NCI-H2107 treated with DMSO at 0.1 percent for 48 hours (cell line): ENCODE measurements around the gene UBALD2.
"Not testable (repeated sequence)": the region's sequence is repeated elsewhere in the genome, so short reads cannot be mapped to it uniquely, and the experiment has no call there.

Source experiments
- DNase-seq: peaks from one replicate; lab custom pipeline; 2025; ENCODE audit not compliant: unreplicated experiment; lab: John Stamatoyannopoulos, UW

UBALD2 gene

DNA sequence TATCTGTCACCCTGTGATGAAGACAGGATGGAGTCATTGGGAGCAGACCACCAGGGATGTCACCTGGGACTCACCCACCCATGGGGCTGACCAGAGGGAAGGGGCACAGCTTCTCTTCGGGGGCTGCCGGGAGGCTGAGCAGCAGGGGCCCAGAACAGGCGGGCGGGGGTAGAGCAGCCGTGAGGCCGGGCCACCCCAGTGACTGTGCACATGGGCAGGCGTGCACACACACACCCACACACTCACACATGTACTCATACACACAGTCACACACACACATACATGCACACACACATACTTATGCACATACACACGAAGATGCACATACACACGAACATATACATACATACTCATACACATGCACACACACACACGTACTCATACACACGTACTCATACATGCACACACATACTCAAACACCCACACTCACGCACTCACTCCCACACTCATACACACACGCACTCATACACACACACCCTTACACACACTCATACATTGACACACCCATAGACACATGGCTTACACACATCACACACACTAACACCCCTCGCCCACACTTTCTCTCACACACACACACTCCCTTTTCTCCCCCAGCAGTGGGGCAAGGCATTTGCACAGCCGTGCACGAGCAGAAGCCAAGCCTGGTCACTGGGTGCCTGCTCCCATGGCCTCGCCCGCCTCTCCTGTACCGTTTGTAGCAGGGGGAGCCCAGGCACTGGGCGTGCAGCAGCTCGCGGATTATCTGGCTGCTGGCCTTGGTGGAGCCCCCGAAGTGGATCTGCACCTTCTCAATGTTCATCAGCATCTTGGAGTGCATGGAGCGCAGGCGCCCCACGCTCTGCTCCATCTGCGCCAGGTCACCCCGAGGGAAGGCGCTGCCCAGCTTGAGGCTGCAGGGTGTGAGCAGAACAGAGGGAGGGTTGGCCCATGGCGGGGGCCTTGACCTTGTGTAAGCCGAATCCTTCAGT, 12.4 kb downstream of the UBALD2 start:
- DNase-seq = no peak

DNA sequence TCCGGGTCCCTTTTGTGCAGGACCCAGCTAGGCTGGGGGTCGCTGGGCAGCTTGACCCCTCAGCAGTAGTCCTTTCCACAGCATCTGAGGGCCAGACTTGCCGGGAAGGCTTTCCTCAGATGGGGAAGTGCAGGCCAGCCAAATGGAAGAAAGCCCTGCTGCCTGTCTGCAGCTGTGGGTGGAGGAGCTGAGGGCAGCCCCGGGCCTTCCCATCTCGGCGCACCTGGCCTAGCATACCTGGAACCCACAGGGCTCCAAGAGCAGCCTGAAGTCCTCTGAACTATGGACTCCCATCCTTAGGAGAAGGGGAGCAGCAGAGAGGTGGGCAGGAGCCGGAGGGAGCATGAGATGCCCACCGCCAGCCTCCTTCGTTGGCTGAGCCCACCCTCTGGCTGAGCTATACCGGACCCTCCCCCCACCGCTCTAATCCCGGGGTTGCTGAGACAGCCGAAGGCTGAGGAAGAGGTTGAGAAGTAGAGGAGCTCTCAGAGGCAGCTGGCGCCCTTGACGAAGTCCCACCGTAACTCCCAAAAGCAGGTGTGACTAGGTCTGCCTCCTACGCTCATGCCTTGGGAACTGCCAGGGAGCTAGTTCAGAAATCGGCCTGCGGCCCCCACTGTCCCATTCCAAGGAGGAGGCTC, 13.2 kb downstream of the UBALD2 start:
- DNase-seq = peak; percentile 18

DNA sequence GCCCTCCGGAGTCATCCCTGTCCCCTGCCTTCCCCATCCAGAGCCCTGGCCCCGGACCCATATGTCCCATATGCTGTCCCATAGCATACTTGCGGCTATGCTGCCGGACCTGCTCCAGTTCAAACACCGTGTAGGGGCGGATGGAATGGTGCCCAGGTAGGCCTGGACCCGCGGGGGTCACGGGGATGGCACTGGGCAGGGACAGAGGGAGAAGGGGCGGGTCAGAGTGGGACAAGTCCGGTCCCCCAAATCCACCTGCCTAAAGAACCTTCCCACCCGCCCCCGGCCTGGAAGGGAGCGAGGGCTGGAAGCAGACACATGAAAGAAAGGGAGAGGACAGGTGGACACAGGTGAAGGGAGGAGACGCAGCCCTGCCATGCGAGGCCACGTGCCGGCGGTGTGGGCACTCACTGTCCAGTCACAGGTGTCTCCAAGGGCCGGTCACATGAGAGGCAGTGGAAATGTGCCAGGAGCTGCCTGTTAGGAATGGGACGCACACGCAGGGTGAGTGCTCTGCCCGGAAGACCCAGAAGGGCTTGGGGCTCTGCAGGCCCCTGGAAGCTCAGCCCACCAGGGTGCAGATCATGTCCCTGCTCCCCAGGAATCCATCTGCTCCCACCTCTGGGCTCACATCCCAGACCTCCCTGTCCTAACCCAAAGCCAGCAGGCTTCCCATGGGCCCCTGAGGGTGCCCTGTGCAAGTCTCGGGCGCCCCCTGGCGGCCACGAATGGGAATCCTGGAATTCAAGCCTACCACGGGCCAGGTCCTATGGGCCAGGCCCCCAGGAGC, 14.0 kb downstream of the UBALD2 start:
- DNase-seq = peak; percentile 44

DNA sequence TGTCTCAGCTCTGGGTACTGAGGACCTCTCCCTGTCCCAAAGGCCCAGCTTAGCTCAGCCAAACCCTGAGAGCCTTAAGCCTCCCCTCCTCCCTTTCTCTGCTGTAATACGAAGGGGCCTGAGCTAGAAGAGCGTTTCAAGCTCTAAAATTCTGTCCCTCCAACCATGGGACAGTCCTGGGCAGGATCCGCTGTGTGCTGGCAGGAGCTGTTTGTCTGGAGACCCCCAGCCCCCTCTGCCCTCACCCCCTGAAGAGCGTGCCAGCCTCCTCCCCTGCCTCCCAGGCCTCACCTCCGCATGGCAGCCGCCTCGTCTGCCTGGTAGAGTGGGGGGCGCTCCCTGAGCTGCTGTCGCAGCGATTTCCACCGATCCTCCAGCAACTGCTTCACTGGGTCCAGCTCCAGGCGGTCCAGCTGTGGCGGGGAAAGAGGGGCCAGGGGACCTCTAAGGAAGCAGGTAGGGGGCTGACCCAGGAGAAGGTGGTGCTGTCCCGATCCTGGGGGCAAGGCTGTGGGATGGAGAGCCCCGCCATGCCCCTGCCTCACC, 14.7 kb downstream of the UBALD2 start:
- no peak for DNase-seq

DNA sequence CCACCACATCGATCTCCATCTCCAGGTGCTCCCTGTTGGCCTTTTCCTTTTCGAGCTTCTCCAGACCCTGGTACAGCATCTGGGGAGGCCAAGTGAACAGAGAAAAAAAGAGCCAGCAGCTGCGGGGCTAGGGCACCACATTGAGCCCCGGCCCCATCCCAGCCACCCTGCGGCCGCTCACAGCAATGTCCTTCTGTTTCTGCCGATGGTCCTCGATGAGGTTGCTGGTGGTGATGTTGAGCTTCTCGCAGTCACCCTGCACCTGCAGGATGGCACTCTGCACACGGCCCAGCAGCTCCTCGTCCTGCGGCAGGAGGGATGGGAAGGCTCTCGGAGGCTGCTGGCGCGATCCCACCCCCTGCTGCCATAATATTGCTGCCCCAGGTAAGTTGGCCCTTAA, 15.5 kb downstream of the UBALD2 start:
- no peak for DNase-seq

GRCh38 chr17:76281573-76282371, 16.6 kb downstream of the UBALD2 start:
- DNase-seq = no peak

- DNase-seq = no peak
Observed at GRCh38 chr17:76292567-76292966, 27.4 kb downstream of the UBALD2 start.

GRCh38 chr17:76293106-76293505, 28.0 kb downstream of the UBALD2 start:
- no peak for DNase-seq

DNA sequence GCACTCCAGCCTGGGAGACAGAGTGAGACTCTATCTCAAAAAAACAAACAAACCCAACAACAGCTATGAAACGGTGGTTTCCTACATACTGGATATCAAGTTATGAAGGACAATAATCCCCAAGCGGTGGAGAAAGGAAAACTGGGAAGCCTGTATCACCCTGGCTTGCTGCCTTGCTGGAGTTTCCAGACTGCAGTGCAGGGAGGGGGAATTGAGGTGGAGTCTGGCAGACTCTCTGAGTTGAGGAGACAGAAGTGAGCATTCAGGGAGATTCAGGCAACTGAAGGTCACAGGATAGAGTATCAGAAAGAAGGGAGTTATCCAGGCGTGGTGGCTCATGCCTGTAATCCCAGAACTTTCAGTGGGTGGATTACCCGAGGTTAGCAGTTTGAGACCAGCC, 31.0 kb downstream of the UBALD2 start:
- DNase-seq = no peak

DNA sequence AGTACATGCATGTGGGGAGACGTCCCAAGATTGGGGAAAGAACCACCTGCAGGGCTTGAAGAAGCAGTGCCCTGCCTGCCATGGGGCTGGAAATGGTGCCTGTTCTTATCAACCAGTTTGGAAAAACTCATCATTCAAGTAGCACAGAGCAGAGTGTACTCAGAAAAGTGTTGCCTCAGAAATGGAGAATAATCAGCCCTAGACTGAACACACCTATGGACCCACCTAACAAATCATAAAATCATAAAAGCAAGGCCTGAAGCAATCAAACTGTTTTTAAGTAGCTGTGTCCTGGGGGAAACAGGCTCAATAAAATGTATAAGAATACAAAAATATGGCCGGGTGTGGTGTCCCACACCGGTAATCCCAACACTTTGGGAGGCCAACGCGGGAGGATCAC, 31.7 kb downstream of the UBALD2 start:
- DNase-seq = no peak

DNA sequence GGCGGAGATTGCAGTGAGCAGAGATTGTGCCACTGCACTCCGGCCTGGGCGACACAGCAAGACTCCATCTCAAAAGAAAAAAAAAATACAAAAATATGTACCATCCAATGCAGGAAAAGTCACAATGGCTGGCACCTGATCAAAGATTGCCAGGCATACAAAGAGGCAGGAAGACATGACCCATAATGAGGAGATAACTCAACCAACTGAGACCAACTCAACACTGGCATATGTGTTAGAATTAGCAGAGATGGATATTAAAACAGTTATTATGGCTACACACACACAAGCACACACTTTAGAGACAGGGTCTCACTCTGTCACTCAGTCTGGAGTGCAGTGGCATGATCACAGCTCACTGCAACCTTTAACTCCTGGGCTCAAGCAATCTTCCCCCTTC, 32.3 kb downstream of the UBALD2 start:
- DNase-seq = no peak

- DNase-seq = no peak
Observed at GRCh38 chr17:76304226-76305134, 39.3 kb downstream of the UBALD2 start.

GRCh38 chr17:76305135-76305454, 39.9 kb downstream of the UBALD2 start:
- not testable (repeated sequence) for DNase-seq

DNA sequence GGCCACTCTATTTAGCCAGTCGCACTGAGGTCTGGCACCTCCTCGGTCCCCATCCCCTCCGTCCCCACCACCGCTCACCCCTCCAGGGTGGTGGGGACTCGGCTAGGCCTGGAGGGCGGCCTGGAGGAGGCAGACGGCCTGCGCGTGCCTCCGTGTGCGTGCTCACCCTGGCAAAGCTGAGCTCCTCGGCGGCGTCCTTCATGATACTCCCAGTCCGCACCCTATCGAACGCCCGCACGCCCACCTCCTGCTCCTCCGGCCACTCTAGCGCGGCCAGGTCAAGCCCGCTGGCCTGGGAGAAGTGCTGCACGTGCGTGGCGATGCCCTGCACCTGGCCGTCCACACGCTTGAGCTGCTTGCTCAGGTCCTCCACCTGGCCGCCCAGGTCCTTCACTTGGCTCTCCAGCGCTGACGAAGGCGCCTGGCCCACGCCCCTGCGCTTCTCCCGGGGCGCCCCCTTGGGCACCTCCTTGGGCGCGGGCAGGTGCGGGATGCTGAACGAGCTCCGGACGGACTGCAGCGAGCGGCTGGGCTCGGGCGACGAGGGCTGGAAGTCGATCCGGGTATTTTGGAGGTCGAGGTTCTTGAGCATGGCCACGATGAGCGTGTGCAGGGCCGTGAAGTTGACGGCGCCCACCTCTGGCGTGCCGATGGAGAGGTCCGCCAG, 42.3 kb downstream of the UBALD2 start:
- DNase-seq = no peak

GRCh38 chr17:76307966-76308338, 42.8 kb downstream of the UBALD2 start, which contains the start of gene QRICH2:
Gene QRICH2, minus strand, starts transcription at chr17:76308276. Its CDS starts 278 bp downstream, at chr17:76307998.
- no peak for DNase-seq

DNA sequence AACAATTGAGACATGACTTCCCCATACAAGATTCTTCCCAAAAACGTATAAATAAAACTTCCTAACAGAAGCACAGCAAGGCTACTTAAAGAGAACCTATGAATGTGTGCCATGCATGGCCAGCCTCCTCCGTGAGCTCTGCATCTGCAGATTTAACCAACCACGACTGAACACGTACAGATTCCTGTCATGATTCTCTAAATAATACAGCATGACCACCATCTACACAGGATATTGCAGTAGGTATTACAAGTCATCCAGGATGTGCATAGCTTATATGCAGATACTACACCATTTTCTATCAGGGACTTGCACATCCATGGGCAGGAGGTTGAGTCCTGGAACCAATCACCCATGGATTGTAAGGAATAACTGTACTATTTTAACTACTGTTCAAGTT, 44.3 kb downstream of the UBALD2 start:
- no peak for DNase-seq

GRCh38 chr17:76312735-76313134, 47.6 kb downstream of the UBALD2 start:
- DNase-seq = no peak

DNA sequence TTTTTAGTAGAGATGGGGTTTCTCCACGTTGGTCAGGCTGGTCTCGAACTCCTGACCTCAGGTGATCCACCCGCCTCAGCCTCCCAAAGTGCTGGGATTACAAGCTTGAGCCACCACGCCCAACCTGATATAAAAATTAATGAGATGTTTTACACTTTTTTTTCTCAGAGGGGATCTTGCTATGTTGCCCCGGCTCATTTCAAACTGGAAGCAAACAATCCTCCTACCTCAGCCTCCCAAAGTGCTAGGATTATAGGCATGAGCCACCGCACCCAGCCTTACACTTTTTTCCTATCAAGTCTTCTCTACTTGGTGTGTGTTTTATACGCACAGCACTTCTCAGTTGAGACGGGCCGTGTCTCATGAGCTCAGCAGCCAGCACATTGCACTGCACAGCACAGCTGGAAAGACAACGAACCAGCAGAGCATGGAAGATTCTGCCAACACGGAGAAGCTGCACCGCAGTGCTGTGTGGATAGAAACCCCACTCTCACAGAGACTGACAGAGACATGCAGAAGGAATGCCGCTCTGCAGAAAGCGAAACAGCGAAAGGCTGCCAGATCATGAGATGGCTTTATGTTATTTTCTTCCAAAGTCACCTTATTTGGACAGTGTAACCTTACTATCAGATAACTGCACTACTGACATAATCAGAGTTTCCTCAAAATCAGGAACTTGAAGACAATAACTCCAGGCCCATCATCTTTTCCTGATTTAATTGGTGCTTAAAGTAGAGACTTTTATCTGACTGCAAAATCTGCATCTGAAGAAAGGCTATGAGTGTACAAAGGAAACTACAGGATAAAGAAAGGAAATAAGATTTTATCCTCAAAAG, 49.5 kb downstream of the UBALD2 start:
- no peak for DNase-seq
